ENCODE data around the gene MMP25.
A peak's percentile ranks its signal among the peaks of the same experiment; 100 is the strongest.

The MMP25 gene

DNA sequence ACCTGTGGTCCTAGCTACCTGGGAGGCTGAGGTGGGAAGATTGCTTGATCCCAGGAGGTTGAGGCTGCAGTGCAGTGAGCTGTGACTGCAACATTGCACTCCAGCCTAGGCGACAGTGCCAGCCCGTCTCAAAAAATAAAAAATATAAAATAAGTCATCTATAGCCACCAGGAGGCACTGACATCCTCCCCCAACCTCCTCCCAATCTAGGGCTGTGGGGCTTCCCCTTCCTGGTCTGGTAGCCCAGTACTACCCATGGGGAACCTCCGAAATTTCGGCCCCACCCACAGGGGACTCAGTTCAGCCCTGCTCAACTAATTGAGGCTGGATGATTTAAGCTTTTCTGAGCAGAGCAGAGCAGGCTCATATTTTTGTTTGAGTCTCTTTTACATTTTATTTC, 49.5 kb downstream of the MMP25 start:
- no peak for DNase-seq (ENCODE audit: low spot score)

- DNase-seq (ENCODE audit: low spot score), result no peak
Observed at GRCh38 chr16:3096362-3096761, 50.0 kb downstream of the MMP25 start.

GRCh38 chr16:3097266-3097665, 50.9 kb downstream of the MMP25 start:
- no peak for DNase-seq (ENCODE audit: low spot score)

DNA sequence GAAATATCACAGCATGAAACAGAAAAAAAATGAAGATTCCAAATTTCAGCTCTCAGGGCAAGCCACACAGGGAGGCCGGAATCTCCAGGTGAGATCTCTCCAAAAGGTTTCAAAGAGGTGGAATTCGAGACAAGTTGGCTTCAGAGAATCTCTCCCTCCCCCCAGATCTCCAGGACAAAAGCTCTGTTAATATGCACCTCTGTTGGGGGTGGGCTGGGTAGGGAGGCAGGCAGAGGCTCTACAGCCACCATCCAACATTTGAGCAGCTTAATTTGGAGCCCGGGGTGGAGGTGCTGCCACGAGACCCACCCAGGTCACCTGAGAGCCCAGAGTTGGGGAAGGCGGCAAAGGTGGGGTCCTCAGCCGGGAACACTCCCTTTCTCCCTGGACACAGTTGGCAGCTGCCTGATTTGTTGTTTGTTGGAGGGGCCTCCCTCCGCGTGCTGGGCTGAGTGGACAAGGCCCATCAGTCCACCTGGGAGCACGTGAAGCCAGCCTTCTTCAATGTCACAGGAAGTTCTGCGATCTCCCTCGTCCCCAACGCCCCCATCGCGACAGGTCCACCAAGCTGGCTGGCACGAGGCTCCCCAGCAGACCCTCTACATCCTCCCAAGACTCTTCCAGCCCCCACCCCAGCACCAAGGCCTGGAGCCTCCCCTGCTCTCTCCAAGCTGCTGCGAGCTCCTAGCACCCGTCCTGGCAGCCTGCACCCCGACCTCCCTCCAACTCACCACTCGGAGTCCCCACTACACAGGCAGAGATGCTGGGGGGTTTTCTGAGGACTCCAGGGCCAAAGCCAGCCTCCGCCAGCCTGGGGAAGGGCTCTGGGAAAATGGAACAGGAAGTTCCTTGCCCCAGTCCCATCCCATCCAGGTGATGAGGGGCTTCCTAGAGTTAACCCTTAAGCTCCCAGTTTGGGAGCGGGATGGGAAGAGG, 52.4 kb downstream of the MMP25 start, which contains the start of gene ZSCAN10:
Gene ZSCAN10, minus strand, starts transcription at position 836 of the 936 bp plus-strand sequence. CDS start 6,357 bp downstream, outside the sequence.
- DNase-seq (ENCODE audit: low spot score), result no peak

DNA sequence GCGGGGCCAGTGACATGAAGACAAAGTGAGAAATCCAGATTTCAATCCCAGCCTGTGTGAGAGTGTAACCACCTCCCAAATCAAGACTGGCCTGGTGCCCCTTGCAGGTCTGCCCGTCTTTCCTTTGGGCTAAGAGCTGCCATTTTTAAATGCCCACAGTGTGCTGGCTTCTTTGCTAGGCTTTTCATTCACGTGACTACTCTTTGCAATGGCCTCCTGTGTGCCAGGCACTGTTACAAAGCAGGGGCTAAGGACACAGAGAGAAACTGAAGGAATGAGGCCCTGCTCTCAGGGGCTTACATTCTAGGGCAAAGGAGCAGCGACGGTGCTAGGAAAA, 53.0 kb downstream of the MMP25 start:
- no peak for DNase-seq (ENCODE audit: low spot score)

DNA sequence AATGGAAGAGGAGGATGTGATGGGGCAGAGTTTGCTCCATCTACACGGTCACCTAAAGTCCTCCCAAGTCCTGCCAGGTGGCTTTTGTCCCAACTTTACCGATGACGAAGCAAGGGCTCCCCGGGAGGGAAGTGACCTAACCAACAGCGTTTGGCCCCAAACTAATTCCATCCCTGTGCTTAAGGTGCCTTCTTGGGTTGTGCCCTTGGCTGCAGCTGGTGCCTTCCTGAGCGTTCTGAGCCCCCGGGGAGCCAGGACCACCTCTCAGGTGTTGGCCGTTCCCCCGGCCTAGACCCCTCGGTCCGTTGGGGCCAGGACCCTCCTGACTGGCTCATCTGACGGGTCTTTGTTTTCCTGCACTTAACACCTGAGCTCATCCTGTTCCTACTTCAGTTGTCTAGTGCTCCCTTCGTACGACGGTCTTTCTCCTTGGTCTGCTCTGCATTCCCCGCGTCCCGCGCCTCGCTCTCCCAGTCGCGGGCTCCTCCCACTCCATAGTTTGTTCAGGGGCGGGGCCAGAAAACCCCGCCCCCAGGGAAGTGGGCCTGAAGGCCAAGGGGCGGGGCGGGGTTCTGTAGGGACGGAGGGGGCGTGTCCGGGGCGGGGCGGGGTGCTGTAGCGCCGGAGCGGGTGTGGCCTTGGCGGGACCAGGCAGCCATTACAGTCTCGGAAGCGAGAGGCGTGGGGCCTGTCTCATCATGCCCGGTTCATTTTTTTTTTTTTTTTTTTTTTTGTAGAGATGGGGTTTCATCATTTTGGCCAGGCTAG, 53.6 kb downstream of the MMP25 start:
- DNase-seq (ENCODE audit: low spot score), result peak; percentile 78

DNA sequence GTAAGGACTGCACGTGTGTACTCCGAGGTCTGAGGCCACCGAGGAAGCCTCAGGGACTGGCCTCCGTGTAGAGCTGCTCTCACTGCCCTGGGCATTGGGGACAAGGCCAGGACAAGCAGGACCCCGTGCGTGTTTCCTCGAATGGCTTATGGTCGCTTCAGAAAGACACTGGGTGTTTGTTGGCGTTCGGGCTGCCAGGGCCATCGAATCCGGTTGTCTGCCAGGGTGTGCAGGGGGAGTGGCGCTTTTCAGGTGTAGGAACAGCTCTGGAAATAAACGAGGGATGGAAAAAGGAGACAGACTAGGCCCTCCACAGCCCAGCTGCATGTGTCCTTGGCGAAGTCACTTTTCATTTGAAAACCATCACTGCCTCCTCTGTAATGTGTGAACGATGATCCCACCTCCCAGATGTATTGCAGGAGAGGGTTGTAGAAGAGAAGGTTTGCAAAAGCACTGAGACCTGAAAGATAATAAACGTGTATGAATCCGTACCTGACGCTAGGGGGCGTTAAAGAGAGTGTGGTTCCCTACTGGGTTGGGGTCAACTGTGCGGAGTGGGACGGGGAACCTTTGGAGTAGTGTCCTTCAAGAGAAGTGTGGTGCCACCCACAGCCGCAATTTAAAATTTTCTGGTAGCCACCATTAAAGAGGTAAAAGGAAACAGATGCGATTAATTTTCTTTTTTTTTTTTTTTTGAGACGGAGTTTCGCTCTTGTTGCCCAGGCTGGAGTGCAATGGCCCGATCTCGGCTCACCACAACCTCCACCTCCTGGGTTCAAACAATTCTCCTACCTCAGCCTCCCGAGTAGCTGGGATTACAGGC, 54.9 kb downstream of the MMP25 start:
- DNase-seq (ENCODE audit: low spot score), result no peak

- no peak for DNase-seq (ENCODE audit: low spot score)
Observed at GRCh38 chr16:3101841-3102470, 55.6 kb downstream of the MMP25 start.

DNA sequence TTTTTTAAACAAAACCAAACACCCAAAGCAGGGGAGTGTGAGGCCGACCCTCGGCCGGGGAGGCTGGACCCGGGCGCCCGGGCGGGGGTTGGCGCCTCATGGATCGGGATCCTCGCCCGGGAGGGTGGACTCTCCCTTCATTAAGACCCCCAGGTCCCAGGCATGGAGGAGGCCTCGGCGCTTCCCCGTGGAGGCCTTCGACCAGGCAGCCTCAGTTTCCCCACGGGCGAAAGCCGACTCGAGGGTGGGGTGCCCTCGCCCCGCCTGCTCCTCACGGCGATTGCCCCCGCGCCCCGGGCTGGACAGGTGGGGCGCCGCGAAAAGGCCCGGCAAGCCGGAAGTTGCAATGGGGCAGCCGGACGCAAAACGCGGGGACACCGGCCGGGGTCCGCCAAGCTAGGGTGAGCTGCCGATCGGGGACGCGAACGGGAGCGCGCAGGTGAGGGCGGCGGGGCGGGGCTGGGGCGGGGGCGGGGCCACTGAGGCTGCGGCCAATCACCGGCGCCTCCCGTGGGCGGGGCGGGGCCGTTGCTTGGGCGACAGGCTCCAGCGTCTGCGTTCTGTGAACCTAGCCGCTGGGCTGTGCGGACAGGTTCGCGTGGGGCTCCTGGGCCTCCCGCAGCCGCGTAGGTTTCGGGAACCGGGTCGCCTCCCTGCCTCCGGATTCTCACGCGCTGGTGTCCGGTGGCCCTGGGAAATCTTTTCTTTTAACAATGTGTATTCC, 60.0 kb downstream of the MMP25 start:
- peak; percentile 43 for DNase-seq (ENCODE audit: low spot score)

Measured in pons (tissue), 1 donor.